Measurements from ENCODE around the gene RNF114.

RNF114 gene

DNA sequence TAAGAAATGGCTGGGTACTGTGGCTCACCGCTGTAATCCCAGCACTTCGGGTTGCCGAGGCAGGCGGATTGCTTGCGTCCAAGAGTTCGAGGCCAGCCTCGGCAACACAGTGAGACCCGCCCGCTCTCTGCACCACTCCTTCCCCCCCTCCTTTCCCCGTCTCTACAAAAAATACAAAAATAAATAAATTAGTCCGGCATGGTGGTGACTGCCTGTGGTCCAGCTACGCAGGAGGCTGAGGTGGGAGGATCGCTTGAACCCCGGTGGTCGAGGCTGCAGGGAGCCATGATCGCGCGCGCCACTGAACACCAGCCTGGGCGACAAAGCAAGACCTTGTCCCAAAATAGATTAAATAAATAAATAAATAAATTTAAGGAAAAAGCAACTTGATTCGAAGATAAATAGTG, 448 bp upstream of the RNF114 start:
- H3K9ac ChIP-seq (ENCODE audit: insufficient read length): no peak overlapping the region
- H3K4me3 ChIP-seq: peak overlapping the region; percentile 82
- no peak for DNase-seq (ENCODE audit: low read depth, low spot score)
- TF ChIP-seq FOXP2 (optimal IDR thresholded peaks at IDR 0.05; ENCODE audit: control extremely low read depth, extremely low read length, insufficient read depth): no peak
- TF ChIP-seq POLR2AphosphoS5 (IDR thresholded peaks at IDR 0.05; ENCODE audit: borderline replicate concordance, low read depth, low read length): no peak
- no peak for TF ChIP-seq EZH2 (IDR thresholded peaks at IDR 0.05)
- H3K9me3 ChIP-seq (ENCODE audit: low read depth, low read length): no peaks in the 10 kb centered on the region
- no peak overlapping the region for H3K27ac ChIP-seq
- peaks cover 12% of the 10 kb centered on the region for H3K36me3 ChIP-seq (ENCODE audit: insufficient read depth, low read length)

DNA sequence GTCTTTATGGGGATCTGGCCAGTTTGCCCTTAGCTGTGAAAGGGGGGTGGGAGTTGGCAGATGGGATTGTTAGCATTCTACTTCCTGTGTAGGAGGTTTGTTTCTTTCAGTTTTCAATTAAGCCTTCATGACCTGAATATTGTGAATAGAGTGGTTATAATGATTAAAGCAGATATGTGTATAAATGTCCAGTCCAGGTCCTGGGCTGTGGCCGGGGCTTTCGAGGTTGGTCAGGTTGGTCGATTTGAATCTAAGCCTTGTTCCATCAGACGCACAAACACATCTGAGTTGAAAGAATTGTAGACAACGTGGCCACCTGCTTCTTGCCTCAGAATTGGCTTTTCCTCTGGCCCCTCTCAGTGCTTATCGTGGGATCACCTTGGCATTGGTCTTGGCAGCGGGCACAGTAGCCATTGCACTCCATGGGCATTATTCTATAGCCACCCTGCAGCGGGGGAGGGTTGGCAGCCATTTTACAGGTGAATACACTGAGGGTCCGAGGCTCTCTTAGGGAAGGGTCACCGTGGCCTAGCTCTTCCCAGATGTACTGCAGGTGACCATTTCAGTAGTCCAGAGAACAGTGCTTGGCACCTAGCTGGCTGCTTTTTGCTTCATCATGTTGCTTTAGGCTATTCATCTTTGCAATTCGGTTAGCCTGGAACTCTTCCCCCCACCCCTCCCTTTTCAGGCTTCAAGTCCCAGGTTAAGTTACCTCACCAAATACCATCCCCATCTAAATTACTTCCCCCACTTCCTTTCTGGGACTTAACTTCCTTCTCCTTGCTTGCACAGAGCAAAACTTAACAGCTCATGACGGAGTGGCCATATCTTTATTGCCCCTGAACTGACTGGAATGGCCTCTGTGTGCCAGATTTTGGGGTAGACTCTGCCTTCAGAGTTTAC, 1.1 kb downstream of the RNF114 start:
- no peak for DNase-seq (ENCODE audit: low read depth, low spot score)
- Histone ChIP-seq H3K9me3 (ENCODE audit: low read depth, low read length) (no peaks in the 10 kb centered on the region), H3K9ac (ENCODE audit: insufficient read length) (peak overlapping the region; percentile 94), H3K4me3 (peak overlapping the region; percentile 82), H3K36me3 (ENCODE audit: insufficient read depth, low read length) (peaks cover 27% of the 10 kb centered on the region), H3K27ac (peak overlapping the region; percentile 32; the same call in 1 of the 2 replicates)
- TF ChIP-seq EZH2 (IDR thresholded peaks at IDR 0.05) (no peak), POLR2AphosphoS5 (IDR thresholded peaks at IDR 0.05; ENCODE audit: borderline replicate concordance, low read depth, low read length) (no peak), FOXP2 (optimal IDR thresholded peaks at IDR 0.05; ENCODE audit: control extremely low read depth, extremely low read length, insufficient read depth) (no peak)

DNA sequence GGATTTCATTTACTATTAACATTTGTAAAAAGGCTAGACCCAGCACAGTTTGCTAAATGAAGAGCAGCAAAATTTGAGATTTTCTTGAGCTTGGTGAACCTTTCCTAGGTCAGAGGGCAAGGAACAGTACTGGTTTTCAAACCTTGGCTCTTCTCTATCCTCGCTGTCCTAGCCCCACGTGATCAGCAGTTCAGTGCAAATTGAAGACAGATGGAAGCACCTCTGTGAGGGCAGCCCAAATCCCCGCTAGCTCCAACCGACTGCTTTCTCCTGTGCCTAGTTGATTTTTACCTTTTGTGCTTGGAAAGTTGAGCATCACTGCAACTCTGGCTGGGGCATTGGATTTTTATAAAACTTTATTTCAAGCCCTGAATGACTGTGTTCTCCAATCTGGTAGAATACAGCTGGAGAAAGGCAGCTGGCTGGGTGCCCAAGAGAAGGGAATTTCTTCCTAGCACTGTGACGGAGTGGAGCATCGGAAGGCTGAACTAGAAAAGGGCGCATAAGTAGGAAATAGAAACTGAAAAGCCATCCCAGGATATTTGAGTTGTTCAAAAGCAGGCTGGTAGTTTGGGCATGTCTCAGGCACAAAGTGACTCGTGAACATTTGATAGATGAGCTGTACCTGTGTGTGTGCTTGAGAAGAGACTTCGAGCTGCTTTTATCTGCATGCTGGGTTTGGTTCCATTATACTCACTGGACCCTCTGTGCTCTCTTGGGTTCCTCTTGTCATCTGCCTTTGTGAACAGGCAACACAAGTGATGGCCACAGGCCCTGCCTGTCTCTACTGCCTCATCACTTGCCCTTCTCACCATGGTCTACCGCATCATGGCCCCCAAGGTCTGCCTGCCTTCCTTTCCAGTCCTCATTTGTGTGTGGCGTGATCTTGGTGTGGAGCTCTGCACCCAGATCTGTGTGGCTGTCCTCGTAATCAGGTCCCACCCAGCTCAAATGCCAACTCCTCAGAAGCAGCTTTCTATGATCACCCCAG, 2.3 kb downstream of the RNF114 start:
- Histone ChIP-seq H3K36me3 (ENCODE audit: insufficient read depth, low read length) (peaks cover 36% of the 10 kb centered on the region), H3K27ac (peak overlapping the region; percentile 32; the same call in 1 of the 2 replicates), H3K4me3 (peak overlapping the region; percentile 82), H3K9ac (ENCODE audit: insufficient read length) (peak overlapping the region; percentile 94), H3K9me3 (ENCODE audit: low read depth, low read length) (no peaks in the 10 kb centered on the region)
- TF ChIP-seq EZH2 (IDR thresholded peaks at IDR 0.05): no peak
- TF ChIP-seq POLR2AphosphoS5 (IDR thresholded peaks at IDR 0.05; ENCODE audit: borderline replicate concordance, low read depth, low read length): no peak
- TF ChIP-seq FOXP2 (optimal IDR thresholded peaks at IDR 0.05; ENCODE audit: control extremely low read depth, extremely low read length, insufficient read depth): no peak
- no peak for DNase-seq (ENCODE audit: low read depth, low spot score)

DNA sequence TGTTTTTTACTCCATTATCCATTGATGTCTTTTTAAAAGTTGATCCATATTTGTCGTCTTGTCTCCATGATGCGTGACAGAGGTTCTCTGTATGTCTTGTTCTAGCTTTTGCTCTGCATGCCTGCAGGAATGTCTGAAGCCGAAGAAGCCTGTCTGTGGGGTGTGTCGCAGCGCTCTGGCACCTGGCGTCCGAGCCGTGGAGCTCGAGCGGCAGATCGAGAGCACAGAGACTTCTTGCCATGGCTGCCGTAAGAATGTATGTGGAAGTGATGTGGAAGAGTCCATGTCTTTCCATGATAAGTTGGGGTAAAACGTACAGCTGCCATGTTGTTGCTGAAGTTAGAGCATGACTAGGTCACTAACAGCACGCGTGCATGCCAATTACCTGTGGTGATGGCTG, 5.3 kb downstream of the RNF114 start:
- Histone ChIP-seq H3K4me3 (no peak overlapping the region), H3K9ac (ENCODE audit: insufficient read length) (no peak overlapping the region), H3K9me3 (ENCODE audit: low read depth, low read length) (no peaks in the 10 kb centered on the region), H3K27ac (no peak overlapping the region), H3K36me3 (ENCODE audit: insufficient read depth, low read length) (peaks cover 62% of the 10 kb centered on the region)
- TF ChIP-seq FOXP2 (optimal IDR thresholded peaks at IDR 0.05; ENCODE audit: control extremely low read depth, extremely low read length, insufficient read depth) (no peak), POLR2AphosphoS5 (IDR thresholded peaks at IDR 0.05; ENCODE audit: borderline replicate concordance, low read depth, low read length) (no peak), EZH2 (IDR thresholded peaks at IDR 0.05) (no peak)
- DNase-seq (ENCODE audit: low read depth, low spot score): no peak

DNA sequence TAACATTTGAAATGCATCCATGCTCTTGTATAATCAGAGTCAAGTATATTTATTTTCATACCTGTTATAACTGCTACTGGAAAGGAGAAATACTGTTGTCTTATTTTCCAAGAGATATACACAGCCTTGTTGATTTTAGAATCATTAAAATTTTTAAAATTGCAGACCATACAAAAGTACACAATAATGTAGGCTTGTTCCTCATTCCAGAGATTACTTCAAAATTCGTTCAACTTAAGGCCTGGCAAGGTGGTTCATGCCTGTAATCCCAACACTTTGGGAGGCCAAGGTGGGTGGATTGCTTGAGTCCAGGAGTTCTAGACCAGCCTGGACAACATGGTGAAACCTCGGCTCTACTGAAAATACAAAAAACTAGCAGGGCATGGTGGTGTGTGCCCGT, 6.1 kb downstream of the RNF114 start:
- Histone ChIP-seq H3K9ac (ENCODE audit: insufficient read length) (no peak overlapping the region), H3K4me3 (no peak overlapping the region), H3K9me3 (ENCODE audit: low read depth, low read length) (no peaks in the 10 kb centered on the region), H3K36me3 (ENCODE audit: insufficient read depth, low read length) (peaks cover 70% of the 10 kb centered on the region), H3K27ac (no peak overlapping the region)
- no peak for DNase-seq (ENCODE audit: low read depth, low spot score)
- TF ChIP-seq FOXP2 (optimal IDR thresholded peaks at IDR 0.05; ENCODE audit: control extremely low read depth, extremely low read length, insufficient read depth): no peak
- no peak for TF ChIP-seq POLR2AphosphoS5 (IDR thresholded peaks at IDR 0.05; ENCODE audit: borderline replicate concordance, low read depth, low read length)
- no peak for TF ChIP-seq EZH2 (IDR thresholded peaks at IDR 0.05)

DNA sequence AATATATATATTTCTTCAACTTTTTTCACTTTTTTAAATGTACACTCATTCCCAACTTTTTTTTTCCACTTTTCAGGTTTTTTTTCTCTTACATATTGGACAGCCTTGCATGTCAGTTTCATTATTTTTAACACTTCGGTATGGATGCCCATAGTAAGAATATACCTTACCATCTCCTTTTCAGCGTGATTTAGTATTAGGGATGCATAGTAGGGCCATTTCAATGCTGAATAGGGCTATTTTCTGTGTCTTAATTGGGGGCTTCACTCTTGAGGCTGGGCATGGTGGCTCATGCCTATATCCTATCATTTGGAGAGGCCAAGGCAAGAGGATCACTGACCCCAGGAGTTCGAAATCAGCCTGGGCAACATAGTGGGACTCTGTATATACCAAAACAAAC, 6.7 kb downstream of the RNF114 start:
- peaks cover 74% of the 10 kb centered on the region for H3K36me3 ChIP-seq (ENCODE audit: insufficient read depth, low read length)
- TF ChIP-seq POLR2AphosphoS5 (IDR thresholded peaks at IDR 0.05; ENCODE audit: borderline replicate concordance, low read depth, low read length) (no peak), EZH2 (IDR thresholded peaks at IDR 0.05) (no peak), FOXP2 (optimal IDR thresholded peaks at IDR 0.05; ENCODE audit: control extremely low read depth, extremely low read length, insufficient read depth) (no peak)
- no peak overlapping the region for H3K4me3 ChIP-seq
- no peak overlapping the region for H3K27ac ChIP-seq
- H3K9ac ChIP-seq (ENCODE audit: insufficient read length): no peak overlapping the region
- H3K9me3 ChIP-seq (ENCODE audit: low read depth, low read length): no peaks in the 10 kb centered on the region
- no peak for DNase-seq (ENCODE audit: low read depth, low spot score)

DNA sequence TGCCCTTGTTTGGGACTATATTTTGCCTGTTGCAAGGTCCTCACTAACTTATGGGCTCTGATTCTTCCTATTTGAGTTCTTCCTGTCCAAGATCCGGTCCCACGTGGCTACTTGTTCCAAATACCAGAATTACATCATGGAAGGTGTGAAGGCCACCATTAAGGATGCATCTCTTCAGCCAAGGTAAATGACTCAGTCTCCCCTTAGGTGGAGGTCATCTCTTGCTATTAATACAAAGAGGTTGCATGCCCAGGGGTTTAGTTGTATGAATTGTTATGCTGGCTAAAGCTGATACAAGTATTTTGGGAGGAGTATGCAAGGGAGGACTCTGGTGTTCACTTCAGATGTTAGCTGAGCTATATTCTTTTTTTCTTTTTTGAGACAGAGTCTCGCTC, 9.1 kb downstream of the RNF114 start:
- no peak for TF ChIP-seq POLR2AphosphoS5 (IDR thresholded peaks at IDR 0.05; ENCODE audit: borderline replicate concordance, low read depth, low read length)
- no peak for TF ChIP-seq FOXP2 (optimal IDR thresholded peaks at IDR 0.05; ENCODE audit: control extremely low read depth, extremely low read length, insufficient read depth)
- TF ChIP-seq EZH2 (IDR thresholded peaks at IDR 0.05): no peak
- Histone ChIP-seq H3K9ac (ENCODE audit: insufficient read length) (no peak overlapping the region), H3K9me3 (ENCODE audit: low read depth, low read length) (no peaks in the 10 kb centered on the region), H3K36me3 (ENCODE audit: insufficient read depth, low read length) (peaks cover 83% of the 10 kb centered on the region), H3K4me3 (no peak overlapping the region), H3K27ac (no peak overlapping the region)
- no peak for DNase-seq (ENCODE audit: low read depth, low spot score)

All from SK-N-MC (cell line).